Upper lobe of left lung (tissue), 4 donors: Measurements from ENCODE around the gene SNX7.

Experiments
- CTCF ChIP-seq, 6 experiments: fragments of 450-650 bp in 4 of 6; fragments of 200-600 bp in 2 of 6; sonication (generic) in 2 of 6; IDR thresholded peaks; one replicate each; pipeline ENCODE4 v1.5.1; 2016 to 2019; ENCODE audit warnings: antibody characterized with exemption in 6 of 6
- EP300 ChIP-seq, 4 donors: sonication (generic); formaldehyde crosslinking; IDR thresholded peaks; one replicate each; pipeline ENCODE4 v1.5.1; 2017; ENCODE audit warnings: antibody characterized with exemption in 4 of 4, control low read depth in 2 of 4
- POLR2A ChIP-seq, 4 donors: fragments of 450-650 bp; IDR thresholded peaks; one replicate each; pipeline ENCODE4 v1.5.1; 2016 to 2017; ENCODE audit warnings: antibody characterized with exemption in 4 of 4, mild to moderate bottlenecking in 2 of 4
- POLR2AphosphoS5 ChIP-seq, 2 donors: sonication (generic); formaldehyde crosslinking; IDR thresholded peaks; one replicate each; pipeline ENCODE4 v1.5.1; 2017; ENCODE audit warnings: antibody characterized with exemption in 2 of 2

- TF ChIP-seq CTCF (IDR thresholded peaks at IDR 0.05) (no peak), POLR2AphosphoS5 (IDR thresholded peaks at IDR 0.05) (no peak), POLR2A (IDR thresholded peaks at IDR 0.05) (no peak), EP300 (IDR thresholded peaks at IDR 0.05) (no peak)
Measured at GRCh38 chr1:98674075-98674781, 12.7 kb downstream of the SNX7 start.
